ENCODE measurements around the gene MCL1.

MCL1 gene

GRCh38 chr1:150543500-150544143 lies 35.8 kb downstream of the MCL1 start:
- DNase-seq (ENCODE audit: low read depth in 1 of 2, low spot score in 1 of 2), result no peak

GRCh38 chr1:150537732-150538684 lies 41.4 kb downstream of the MCL1 start:
- DNase-seq (ENCODE audit: low read depth in 1 of 2, low spot score in 1 of 2), result no peak

- no peak for DNase-seq (ENCODE audit: low read depth in 1 of 2, low spot score in 1 of 2)
Measured at GRCh38 chr1:150536836-150537731, 42.3 kb downstream of the MCL1 start.

GRCh38 chr1:150535511-150536287 lies 43.7 kb downstream of the MCL1 start:
- no peak for DNase-seq (ENCODE audit: low read depth in 1 of 2, low spot score in 1 of 2)

GRCh38 chr1:150534002-150534401 lies 45.4 kb downstream of the MCL1 start:
- no peak for DNase-seq (ENCODE audit: low read depth in 1 of 2, low spot score in 1 of 2)

GRCh38 chr1:150532860-150533259 lies 46.5 kb downstream of the MCL1 start:
- DNase-seq (ENCODE audit: low read depth in 1 of 2, low spot score in 1 of 2), result no peak

- DNase-seq (ENCODE audit: low read depth in 1 of 2, low spot score in 1 of 2), result no peak
Measured at GRCh38 chr1:150530491-150531159, 48.8 kb downstream of the MCL1 start.

GRCh38 chr1:150529017-150529416 lies 50.4 kb downstream of the MCL1 start:
- DNase-seq (ENCODE audit: low read depth in 1 of 2, low spot score in 1 of 2), result no peak

GRCh38 chr1:150528196-150528595 lies 51.2 kb downstream of the MCL1 start:
- DNase-seq (ENCODE audit: low read depth in 1 of 2, low spot score in 1 of 2), result no peak

GRCh38 chr1:150525348-150525747 lies 54.1 kb downstream of the MCL1 start:
- no peak for DNase-seq (ENCODE audit: low read depth in 1 of 2, low spot score in 1 of 2)
